ENCODE measurements around the gene ZSCAN1.

The ZSCAN1 gene

DNA sequence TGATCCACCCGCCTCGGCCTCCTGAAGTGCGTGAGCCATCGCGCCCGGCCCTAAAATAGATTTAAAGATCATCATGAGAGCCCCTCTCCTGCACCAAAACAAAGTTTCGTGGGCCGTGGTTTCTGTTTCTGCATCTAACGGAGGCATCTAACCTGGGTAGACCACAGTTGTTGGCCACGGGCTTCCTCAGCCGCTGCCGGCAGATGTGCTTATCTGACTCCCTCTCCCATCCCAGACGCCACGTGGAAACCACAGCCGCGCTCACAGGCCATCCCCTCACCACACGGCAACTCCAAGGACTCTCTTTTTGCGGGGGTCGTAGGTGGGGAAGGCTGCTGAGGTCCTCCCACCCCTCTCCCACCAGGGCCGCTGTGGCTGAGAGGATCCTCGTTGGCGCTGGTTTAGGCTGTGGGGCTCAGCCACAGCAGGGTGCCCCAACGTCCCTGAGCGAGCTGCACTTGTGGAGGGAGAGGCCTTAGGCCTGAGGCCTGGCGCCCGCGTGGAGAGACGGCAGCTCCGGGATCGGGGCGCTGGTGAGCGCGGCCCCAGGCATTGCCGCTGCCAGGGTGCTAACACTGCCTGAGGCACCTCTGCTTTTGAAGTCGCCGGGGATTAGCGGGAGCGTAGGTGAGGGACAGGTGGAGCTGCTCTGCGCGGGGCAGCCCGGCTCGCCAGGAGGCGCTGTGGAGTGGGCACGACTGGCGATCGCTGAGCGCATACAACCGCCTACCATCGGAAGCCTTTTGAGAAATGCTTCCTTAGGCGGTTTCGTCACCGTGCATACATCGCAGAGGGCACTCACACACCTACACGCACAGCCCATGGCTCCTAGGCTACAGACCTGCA lies 8.9 kb downstream of the ZSCAN1 start:
- no peak for DNase-seq

DNA sequence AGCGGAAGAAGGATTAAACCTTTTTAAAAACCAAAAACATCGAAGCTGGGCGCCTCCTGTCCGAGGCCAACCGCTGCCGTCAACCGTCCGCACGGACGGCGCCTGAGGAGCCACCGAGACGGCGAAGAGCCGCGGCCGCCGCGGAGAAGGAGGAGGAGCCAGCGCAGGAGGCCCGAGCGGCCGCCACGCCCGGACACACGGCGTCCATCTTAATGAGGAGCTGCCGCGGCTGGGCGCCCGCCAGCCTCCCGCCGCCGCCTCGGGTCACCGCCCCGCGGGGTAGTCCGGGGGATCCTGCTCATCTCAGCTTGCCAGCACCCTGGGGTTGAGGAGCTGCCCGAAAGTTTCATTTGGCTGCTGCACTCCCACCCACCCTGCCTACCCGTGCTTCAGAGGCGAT lies 10.6 kb downstream of the ZSCAN1 start:
- DNase-seq: no peak

DNA sequence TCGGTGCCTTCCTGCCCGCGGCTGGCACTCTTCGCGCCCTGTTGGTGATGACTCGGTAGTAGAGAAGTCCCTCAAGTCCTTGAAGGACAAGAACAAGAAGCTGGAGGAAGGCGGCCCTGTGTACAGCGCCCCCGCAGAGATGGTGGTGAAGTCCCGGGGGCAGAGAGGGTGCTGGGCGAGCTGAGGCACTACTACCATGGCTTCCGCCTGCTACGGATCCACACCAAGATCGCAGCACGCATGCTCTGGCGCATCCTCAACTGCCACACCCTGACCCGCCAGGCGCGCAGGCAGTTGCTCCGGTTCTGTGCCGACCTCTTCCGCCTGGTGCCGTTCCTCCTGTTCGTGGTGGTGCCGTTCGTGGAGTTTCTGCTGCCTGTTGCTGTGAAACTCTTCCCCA lies 11.1 kb downstream of the ZSCAN1 start:
- no peak for DNase-seq

DNA sequence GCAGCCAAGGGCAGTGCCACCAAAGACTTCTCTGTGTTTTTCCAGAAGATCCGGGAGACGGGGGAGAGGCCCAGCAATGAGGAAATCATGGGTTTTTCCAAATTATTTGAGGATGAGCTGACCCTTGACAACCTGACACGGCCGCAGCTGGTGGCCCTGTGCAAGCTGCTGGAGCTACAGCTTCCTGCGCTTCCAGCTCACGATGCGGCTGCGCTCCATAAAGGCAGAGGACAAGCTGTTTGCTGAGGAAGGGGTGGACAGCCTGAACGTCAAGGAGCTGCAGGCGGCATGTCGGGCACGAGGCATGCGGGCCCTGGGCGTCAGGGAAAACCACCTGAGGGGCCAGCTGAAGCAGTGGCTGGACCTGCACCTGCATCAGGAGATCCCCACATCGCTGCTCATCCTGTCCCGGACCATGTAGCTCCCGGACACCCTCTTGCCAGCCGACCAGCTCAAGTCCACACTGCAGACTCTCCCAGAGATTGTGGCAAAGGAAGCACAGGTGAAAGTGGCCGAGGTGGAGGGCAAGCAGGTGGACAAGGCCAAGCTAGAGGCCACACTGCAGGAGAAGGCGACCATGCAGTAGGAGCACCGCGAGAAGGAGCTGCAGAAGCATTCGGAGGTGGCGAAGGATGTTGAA lies 11.7 kb downstream of the ZSCAN1 start:
- no peak for DNase-seq

DNA sequence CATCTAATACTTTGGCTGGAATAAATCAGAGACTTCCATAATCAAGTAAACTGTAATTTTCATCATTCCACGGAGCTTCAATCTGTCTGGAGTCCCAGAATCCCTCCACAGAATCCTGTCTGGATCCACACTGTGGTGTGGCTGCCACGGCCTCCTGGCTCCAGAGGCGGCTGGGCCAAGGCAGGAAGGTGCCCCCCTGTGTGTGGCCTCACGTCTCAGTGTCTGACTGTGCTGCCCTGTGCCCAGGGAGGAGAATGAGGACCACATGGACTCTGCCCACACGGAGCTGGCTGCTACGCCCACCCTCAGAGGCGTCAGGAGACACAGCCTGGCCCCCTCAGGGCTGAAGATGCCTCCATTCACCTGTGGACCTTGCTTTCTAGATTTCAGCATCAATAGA lies 13.0 kb downstream of the ZSCAN1 start:
- no peak for DNase-seq

DNA sequence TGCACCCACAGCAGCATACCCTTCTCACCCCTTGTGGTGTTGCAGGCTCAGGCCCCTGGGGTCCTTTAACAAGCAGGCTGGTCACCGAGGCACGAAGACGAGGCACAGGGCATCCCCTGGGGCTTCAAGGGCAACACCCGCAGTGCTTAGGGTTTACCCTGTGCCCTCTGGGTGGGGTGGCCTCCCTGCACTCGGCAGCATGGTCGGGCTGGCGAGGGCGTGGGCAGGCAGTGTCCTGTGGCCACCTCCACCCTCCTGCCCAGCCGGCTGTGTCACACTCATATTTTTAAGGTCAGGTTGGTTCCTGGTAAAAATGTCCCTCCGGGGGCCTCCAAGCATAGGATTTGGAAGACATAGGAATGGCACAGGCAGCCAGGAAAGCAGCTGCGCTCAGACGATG lies 13.8 kb downstream of the ZSCAN1 start:
- no peak for DNase-seq

DNA sequence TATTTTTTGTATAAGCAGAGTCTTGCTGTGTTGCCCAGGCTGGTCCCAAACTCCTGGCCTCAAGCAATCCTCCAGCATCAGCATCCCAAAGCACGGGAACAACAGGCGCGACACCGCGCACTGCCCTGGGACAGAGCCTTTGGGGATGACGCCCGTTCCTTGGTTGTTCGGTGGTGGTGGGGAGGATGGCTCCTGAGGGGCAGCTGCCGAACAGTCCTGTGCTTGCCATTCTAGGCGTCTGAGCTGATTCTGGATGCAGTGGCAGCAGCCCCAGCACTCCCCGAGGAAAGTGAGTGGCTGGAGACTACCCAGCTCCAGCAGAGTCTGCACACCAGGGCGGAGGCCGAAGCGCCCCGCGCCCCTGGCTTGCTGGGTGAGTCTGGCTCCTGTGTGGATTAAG lies 18.4 kb downstream of the ZSCAN1 start:
- no peak for DNase-seq

DNA sequence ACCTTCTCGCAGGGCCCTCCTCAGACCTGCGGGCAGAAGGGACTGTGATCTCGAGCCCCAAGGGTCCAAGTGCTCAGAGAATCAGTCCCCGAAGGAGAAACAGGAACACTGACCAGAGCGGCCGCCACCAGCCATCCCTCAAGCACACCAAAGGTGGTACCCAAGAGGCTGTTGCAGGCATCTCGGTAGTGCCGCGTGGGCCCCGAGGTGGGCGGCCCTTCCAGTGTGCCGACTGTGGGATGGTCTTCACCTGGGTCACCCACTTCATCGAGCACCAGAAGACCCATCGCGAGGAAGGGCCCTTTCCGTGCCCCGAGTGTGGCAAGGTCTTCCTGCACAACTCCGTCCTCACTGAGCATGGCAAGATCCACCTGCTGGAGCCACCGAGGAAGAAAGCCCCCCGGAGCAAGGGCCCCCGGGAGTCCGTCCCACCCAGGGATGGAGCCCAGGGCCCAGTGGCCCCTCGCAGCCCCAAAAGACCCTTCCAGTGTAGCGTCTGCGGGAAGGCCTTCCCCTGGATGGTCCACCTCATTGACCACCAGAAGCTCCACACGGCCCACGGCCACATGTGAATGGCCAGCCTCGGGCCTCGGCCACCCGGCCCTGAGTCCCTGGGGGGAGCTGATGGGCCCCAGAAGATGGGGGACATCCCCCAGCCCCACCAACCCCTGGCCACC lies 19.8 kb downstream of the ZSCAN1 start:
- DNase-seq: no peak

DNA sequence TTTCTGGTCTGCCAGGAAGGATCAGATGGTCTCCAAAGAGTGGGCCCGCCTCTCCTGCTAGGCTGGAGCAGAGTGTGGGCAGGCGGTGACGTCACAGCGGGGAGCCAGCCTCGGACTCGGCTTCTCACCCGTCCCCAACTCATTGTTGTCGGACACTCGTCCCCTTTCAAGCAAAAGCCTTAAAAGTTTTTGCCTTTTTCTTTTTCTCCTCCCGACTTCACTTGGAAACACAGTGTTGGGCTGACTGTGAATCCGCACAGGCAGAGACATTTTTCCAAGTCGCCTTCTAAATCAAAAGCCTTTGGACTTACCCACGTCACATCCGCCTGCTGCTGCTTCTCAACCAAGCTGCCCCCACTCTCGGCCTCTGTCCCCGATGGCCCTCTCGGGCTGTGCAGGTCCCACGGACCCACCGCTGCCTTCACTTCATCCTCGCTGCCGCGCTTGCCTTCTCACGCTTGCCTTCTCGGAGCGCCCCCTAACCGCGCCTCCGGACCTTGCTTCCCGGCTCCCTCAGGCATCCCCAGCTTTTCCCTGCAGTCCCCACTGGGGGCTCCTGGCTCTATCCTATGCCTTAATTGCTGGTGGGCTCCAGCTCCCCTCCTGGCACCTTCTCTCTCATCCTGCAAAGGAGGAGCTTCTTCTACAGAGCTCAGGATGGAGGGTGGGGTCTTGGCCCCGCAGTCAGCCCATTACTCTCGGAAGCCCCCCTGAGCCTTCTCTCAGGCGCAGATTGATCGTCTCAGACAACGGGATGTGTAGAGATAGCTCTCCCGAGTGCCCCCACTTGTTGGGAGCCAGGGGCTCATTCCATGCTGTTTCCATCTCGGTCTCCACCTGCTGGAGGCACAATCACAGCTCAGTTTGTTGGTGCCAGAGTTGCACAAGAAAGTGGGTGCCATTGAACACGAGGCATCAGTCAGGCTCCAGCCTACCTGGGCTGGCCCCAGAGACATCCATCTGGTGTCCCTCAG lies 21.4 kb downstream of the ZSCAN1 start:
- DNase-seq: no peak

DNA sequence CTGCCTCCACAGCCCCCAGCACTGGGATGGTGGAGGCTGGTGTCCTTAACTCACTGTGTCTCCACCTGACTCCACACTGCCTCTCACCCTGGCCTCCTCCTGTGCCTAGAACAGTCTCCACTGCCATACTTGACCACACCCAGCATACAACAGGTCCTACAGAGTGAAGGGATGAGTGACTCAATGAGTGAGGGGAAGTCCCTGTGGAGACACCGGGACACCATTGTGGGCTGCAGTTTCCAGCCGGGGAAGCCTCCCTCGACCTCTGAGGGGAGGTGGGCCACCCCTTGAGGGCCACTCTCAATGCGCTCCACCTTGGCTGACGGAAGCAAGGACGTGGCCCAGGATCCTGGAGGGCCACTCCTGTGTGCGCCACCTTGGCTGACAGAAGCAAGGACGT lies 22.4 kb downstream of the ZSCAN1 start:
- no peak for DNase-seq

DNA sequence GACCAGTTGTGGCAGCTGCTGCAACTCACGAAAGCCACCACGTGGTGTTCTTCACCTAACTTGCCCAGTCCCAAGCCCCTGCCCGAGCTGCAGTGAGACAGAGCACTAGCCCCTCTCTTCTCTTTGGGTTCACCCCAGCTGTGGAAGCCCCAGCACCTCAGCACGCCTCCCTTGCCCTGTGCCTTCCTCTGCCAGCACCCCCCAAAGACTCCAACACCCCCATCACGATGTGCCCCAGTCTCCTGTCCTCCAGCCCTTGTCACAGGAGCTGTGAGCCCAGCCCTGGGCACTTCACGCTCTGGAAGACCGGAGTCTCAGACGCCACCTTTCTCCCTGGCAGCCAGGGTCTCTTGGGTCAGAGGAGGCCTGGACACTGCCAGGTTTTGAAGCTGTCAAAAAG lies 23.0 kb downstream of the ZSCAN1 start:
- DNase-seq: no peak

DNA sequence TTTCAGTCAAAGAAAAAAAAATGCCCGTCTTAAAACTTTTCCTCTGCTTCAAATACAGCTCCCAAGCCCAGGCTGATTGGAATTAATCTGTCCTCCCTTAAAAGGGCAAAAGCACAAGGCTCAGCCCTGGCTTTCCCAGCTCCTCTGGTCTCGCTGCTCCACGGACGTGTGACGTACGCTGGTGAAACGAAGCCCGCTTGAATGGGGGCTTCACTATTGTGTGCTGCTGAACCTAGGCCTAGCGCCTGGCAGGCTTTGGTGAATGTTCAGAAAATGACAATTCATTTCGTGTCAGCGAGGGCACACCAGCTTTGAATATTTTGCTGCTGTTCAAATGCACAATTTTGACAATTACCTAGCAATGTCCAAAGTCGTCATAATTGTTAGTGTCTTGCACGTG lies 24.6 kb downstream of the ZSCAN1 start:
- DNase-seq: no peak

DNA sequence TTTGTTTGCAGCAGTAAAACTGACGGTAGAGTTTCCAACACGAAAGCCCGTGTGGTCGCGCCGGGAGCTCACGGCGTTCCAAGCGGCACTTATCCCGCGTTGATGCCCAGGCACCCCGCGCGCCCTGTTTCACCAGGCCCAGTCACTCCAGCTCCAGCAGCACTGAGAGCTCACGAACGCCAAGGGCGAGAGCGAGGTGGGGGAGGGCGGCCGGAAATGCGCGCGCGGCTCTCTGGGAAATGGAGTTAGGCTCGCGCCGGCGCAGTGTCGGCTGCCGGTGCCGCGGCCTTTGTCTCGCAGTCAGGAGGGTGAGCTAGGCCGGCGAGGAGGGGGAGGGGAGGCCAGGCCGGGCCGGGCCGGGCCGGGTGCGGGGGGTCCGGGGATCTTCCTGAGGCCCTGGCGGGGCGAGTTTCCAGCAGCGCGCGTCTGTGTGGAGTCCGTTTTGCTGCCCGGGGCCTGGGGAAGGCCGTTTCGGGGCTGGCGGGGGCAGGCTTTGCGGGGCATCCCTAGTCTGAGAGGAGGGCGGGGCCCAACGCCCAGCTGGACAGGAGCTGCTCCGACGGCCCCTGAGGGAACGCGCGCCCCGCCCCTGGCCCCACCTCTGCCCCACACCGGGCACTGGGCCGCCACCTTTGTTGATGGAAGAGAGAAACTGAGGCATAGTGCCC lies 25.3 kb downstream of the ZSCAN1 start, which contains the start of gene ZNF135:
Gene ZNF135, plus strand, starts transcription at position 280 of the 668 bp plus-strand sequence. CDS start 721 bp downstream, outside the sequence.
- DNase-seq: peak; percentile 56 to 62

DNA sequence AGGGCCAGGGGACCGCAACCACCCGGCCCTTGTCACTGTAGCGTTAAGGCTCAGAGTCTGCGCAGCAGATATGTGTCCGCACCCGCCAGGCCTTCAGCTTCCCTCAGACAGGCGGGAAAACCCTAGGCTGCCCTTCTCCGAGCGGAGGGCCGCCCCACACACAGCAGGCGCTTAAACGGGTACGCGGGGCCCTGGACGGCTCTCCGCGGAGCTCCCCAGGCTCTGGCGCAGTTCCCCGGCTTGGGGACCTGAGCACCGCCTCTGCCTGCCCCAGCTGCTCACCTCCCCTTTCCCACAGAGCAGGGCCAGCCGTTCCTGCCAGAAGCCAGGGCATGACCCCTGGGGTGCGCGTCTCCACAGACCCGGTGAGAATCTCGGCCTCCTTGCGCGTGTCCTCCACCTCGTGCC lies 25.9 kb downstream of the ZSCAN1 start:
- no peak for DNase-seq

DNA sequence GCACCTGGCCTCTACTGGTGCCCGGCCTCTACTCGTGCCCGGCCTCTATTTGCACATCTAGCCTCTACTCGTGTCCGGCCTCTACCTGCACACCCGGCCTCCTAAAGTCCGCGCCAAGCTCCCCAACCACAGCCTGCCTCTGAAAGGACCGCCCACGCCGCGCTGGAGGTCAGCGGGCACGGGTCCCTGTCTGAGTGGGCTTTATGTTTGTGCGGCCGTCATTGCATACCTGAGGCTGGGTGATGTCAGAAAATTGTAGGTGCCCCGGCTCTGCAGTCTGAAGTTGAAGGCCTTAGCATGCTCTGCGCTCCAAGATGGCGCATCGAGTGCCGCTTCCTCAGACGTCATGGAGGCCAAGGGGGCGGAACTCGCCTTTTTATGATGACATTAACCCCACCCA lies 26.4 kb downstream of the ZSCAN1 start:
- DNase-seq: no peak

DNA sequence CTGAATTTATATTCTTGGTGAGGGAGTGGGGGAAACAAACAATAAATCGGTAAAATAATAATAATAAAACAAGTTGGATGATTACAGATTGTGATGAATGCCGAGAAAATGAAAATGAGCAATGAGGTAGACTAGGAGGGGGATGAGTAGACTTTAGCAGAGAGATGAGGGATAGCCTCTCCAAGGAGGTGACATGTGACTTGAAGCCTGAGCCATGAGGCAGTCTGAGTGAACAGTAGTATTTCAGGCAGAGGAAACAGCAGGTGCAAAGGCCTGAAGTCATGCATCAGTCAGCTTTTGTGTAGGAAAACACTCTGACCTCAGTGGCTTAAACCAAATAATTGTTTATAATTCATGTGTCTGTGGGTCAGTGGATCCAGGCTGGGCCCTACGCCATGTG lies 29.9 kb downstream of the ZSCAN1 start:
- DNase-seq: no peak

DNA sequence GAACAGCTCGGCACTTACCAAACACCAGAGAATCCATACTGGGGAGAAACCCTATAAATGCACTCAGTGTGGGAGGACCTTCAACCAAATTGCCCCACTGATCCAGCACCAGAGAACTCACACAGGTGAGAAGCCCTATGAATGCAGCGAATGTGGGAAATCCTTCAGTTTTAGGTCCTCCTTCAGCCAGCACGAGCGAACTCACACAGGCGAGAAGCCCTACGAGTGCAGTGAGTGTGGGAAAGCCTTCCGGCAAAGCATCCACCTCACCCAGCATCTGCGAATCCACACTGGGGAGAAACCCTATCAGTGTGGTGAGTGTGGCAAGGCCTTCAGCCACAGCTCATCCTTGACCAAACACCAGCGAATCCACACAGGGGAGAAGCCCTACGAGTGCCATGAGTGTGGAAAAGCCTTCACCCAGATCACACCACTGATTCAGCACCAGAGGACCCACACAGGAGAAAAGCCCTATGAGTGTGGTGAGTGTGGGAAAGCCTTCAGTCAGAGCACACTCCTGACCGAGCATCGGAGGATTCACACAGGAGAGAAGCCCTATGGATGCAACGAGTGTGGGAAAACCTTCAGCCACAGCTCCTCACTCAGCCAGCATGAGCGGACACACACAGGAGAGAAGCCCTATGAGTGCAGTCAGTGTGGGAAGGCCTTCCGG lies 33.6 kb downstream of the ZSCAN1 start:
- DNase-seq: no peak

DNA sequence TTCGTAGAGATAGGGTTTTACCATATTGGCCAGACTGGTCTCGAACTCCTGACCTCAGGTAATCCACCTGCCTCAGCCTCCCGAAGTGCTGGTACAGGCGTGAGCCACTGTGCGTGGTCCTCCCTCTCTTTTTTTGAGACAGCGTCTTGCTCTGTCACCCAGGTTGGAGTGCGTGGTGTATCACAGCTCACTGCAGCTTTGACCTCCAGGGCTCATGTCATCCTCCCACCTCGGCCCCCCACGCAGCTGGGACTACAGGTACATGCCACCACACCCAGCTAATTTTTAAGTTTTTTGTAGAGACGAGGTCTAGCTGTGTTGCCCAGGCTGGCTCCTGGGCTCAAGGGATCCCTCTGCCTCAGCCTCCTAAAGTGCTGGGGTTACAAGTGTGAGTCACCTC lies 46.0 kb downstream of the ZSCAN1 start:
- DNase-seq: no peak

DNA sequence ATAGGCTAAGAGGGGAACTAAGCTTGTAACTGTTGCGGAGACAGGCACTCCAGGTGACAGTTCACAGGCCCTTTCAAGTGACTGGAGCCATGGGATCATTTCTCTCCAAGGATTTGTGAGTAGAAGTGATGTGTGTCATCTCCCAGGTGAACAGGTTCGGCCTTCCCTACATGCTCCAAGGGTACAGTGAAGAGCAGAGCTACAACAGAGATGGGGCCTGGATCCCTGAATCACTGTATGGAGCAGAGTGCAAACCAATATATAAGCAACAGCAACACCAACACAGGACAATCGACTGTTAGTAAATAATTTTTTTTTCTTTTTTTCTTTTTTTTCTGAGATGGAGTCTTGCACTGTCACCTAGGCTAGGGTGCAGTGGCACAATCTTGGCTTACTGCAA lies 49.2 kb downstream of the ZSCAN1 start:
- no peak for DNase-seq

DNA sequence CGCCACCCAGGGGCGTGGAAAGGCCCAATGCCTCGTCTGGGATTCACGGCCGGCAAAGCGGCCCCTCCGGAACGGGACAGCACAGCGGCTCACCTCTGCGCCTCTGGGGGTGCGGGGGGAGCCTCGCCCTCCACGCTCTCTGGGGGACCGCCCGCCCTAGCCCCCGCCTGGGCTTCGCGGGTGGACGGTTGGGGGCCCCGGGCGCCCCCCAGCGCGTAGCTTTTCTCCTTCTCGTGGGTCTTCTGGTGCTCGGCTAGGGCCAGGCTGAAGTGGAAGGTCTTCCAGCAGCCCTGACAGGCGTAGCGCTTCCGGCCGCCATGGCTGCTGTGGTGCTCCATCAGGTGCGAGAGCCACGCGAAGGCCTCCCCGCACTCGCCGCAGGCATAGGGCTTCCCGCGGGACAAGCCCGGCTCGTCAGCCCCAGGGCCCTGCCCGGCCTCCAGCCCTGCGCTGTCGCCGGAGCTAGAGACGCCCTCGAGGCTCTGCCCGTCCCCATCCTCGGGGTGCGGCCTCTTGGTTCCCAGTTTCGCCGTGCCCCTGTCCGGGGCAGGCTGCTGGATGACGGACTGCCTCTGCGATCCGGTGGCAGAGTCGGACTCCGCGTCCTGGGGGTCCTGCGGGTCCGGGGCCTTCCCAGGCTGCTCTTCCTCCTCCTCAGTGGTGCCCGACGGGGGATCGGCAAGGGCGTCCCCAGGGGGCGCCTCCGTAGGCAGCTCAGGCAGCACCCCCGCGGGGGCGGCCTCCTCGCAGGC lies 50.9 kb downstream of the ZSCAN1 start:
- DNase-seq: no peak

DNA sequence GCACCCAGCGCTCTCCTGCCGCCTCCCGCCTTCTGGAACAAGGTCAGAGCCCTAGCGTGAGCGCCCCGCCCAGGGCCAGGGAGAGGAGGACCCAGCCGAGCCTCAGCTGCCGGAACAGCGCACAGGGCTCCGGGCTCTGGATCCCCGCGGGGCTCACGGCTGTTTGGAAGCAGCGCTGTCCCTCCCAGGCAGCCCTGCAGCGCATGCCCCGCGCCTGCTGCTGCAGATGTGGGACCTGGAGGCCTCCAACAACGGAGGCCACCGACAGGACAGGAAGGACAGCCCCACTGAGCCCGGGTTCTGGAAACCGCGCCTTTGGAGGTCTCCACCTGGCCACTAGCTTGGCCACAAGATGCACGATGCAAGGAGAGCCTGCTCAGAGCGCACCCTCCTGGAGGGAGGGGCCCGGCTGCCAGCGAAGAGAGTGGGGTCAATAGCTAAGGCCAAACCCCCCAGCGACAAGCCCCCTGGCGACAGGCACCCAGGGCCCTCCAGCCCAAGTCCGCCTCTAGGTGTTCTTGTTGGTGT lies 51.6 kb downstream of the ZSCAN1 start:
- no peak for DNase-seq
